Activated T-helper 1 cell treated with Interleukin-2 at 50 U/mL for 16 hours (primary cell): ENCODE data around the gene NET1.
"Not testable (repeated sequence)": the region's sequence is repeated elsewhere in the genome, so short reads cannot be mapped to it uniquely, and the experiment has no call there.

Experiments used
- DNase-seq: peaks from one replicate; pipeline ENCODE4 v3.0.0-alpha.2; 2020; ENCODE audit warnings: low read depth

NET1 gene

DNA sequence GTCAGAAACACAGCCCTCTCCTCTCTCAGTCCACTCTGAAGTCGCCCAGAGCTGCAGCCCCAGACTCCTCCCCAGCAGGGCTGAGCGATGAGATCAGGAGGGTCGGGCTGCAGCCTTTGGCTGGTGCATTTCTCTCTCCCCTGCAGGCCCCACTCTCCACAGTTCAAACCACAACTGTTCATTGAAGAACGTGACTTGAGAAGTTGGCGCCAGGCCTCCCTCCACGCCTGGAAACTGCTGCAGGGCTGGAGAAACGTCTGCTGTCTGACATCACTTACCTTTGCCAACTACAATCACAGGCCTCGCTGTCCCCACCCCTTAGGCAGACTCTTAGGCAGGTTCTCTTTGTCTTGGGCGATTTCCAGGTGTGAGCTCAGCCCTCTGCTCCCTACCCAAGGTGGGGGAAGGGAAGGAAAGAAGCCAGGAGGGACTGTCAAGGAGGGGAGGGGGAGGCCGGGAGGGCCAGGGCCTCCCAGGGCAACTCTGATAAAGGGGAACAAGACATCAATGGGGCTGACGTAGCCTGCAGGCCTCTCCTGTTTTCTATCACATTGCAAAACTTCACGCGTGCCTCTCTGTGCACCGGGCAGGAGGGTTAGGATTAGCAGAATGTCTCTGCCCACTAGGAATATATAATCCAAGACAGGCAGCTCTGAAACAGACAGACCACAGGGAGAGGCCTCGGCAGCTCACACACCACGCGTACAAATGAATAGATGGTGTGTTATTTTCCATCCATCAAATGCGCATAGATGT lies 54.3 kb downstream of the NET1 start:
- no peak for DNase-seq

DNA sequence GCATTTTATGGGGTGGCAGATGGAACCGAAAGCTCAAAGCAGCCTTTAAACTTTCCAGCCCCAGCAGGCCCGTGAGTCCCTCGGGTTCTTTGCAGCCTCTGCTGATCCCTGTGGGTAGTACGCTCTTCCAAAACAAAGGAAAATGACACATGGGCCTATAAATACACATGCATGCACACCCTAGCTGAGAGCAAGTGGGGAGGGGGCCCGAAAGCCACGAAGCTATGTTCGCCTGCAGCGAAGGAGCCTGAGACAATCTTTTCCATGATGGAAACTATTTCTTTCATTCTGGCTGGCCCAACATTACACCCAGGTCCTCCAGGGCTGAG lies 54.8 kb downstream of the NET1 start:
- DNase-seq = no peak

DNA sequence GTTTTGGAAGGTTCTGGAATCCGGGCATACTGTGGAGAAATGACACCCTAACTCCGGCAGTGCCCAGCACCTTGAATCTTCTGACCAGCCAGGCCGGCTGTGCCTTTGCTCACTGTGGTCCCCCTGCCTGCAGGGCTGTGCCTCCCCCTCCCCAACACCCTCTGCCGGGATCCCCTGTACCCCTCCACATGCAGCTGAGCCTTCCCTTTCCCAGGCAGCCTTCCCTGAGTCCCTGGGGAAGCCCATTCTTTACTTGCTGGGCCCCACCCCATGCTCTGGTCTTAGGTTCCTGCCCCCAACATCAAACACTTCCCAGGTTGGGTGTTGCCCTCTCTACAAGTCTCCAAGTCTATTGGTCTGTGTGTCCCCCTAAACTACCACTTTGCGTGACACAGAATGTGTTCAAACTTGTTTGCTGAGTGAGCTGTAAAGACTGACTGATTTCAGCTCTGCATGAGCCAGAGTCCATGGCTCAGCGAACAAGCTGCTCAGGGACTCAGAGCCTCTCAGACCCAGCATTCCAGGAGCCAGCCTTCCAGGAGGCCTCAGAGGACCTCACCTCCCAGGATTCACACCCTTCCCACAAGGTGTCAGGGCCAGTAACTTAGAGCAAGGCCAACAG lies 55.4 kb downstream of the NET1 start:
- DNase-seq = no peak

DNA sequence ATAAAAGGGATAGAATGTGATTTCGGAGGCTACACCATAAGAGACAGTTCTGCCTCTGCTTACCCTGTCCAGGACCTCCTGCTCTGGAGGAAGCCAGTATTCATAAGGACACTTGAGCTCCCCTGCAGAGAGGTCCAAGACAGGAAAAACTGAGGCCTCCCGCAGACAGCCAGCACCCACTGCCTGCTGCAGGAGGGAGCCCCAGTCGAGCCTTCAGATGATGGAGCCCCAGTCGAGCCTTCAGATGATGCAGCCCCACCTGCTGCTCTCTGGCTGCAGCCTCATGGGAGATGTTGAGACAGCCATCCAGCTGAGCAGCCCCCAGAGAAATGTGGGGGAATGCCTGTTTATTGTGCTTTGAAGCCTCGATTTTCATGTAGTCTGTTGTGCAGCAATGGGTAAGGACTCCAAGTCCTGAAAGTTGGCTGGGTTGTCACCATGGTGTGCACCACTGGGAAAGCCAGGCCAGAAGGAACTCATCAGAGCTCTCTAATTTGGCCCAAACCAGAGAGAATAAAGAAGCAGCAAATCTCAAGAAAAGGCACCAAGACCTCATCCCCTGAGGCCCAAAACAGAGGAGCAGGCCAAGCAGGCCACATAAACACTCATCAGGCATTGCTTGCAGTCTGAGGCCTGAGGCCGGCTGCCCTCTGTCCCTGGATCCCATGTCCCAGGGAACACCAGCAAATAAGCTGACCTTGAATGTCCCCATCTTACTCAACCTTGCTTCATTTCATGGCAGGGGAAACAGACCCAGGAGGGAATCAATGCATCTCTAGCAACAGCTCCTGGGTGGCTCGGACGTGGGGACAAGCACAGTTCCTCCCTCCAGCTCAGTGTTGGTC lies 56.1 kb downstream of the NET1 start:
- no peak for DNase-seq

DNA sequence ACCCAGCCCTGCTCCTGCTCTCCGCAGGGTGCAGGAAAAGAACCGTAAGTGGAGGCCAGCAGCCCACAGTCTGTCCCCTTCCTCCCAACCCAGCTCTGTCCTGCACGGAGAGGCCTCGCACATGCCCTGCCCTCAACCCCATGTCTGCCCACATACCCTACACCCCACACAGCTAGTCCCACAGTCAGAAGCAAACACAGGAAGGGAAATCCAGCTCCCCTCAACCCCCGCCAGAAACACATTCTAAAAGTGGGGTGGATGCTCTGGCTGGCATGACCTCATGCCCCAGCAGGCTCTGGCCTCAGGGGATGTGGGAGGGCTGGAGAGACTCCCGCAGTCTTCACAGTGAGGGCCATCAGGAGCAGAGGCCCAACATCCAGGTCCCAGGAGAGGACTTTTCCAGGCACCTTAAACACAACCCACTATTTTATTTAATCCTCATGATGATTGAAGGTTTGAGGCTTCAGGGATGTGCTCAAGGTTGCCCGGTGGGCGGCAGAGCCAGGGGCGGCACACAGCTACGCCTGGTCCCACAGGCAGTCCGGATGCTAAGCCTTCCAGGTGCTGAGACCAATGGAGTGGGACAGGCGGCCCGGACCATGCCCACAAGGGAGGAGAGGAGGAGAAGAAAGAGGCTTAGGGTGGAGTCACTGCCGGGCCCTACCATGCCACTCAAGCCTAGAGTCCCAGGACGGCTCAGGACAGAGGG lies 57.1 kb downstream of the NET1 start:
- no peak for DNase-seq

DNA sequence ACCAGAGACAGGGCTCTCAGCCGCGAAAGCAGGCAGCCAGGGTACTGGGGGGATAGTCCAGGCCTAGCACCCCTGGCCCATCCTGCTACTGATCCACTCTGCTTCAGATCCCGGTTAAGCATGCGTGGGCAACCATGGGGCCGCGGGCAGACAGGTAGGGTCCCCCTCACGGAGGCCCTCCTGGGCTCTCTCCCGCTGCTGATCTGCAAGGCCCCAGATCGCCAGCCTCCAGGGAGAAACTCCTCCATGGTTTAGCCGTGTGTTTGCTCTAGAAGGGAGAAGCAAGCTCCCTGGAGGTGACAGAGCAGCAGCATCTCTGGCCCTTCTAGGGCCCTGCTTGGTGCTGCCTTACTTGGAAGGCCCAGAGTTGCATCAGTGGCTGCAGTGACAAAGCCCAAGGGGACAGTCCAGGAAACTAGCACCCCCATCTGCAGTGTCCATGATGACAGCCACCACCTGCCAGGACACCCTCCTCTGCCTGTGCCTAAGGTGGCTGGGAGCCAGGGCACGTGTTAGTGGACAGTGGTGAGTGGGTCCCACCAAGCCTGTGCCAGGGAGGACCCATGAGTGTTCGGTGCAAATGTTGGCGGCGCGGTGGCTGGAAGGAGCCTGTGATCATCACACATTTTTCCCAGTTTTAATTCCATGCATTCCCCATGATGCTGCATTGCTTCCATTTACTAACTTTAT lies 57.9 kb downstream of the NET1 start:
- no peak for DNase-seq

DNA sequence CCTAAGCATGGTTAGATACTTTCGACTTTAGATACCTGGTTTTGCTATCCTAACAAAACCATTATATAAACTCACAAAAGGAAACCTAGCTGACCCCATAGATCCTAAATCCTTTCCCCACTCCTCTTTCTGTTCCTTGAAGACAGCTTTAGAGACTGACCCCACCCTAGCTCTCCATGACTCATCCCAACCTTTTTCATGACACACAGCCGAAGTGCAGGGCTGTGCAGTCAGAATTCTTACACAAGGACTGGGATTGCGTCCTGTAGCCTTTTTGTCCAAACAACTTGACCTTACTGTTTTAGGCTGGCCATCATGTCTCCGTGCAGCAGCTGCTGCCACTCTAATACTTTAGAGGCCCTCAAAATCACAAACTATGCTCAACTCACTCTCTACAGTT lies 62.3 kb downstream of the NET1 start:
- not testable (repeated sequence) for DNase-seq

DNA sequence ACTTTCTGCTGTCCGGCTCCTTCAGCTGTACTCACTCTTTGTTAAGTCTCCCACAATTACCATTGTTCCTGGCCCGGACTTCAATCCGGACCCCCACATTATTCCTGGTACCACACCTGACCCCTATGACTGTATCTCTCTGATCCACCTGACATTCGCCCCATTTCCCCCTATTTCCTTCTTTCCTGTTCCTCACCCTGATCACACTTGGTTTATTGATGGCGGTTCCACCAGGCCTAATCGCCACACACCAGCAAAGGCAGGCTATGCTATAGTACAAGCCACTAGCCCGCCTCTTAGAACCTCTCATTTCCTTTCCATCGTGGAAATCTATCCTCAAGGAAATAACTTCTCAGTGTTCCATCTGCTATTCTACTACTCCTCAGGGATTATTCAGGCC lies 62.7 kb downstream of the NET1 start:
- DNase-seq = not testable (repeated sequence)

DNA sequence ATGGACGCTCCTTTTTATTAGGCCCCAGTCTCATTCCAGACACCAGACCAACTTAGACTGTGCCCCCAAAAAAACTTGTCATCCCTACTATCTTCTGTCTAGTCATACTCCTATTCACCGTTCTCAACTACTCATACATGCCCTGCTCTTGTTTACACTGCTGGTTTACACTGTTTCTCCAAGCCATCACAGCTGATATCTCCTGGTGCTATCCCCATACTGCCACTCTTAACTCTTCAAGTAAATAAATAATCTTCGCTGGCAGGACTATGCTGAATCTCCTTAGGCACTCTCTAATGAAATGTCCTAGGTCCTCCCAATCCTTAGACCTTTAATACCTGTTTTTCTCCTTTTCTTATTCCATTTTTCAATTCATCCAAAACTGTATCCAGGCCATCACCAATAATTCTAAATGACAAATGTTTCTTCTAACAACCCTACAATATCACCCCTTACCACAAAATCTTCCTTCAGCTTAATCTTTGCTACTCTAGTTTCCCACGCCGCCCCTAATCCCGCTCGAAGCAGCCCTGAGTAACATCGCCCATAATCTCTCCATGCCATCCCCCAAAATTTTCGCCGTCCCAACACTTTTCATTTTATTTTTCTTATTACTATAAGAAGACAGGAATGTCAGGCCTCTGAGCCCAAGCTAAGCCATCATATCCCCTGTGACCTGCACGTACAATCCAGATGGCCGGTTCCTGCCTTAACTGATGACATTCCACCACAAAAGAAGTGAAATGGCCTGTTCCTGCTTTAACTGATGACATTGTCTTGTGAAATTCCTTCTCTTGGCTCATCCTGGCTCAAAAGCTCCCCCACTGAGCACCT lies 63.8 kb downstream of the NET1 start:
- not testable (repeated sequence) for DNase-seq

DNA sequence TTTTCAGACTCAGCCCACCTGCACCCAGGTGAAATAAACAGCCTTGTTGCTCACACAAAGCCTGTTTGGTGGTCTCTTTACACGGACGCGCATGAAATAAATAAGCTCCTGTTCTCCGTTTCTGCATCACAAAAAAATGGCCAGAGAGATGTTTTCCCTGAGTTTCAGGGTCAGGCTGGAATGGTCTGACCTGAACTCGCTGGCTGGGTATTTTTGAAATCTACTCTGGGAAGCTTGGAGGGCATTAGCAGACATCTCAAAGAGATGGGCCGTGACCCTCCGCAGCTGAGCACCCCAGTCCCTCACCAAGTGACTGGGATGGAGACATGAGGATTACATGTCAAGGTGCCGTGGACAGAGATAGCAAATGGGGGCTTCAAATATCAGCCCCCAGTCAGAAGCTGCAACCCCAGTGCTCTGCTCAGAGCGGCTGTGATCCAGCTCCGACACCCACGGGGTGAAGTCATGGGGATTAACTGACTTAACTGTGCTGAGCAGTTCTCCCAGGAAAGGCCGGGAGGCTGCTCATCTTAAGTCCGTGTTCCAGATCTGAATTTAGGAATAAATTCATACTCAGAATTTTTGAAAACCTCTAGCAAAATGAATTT lies 64.7 kb downstream of the NET1 start:
- DNase-seq = no peak

DNA sequence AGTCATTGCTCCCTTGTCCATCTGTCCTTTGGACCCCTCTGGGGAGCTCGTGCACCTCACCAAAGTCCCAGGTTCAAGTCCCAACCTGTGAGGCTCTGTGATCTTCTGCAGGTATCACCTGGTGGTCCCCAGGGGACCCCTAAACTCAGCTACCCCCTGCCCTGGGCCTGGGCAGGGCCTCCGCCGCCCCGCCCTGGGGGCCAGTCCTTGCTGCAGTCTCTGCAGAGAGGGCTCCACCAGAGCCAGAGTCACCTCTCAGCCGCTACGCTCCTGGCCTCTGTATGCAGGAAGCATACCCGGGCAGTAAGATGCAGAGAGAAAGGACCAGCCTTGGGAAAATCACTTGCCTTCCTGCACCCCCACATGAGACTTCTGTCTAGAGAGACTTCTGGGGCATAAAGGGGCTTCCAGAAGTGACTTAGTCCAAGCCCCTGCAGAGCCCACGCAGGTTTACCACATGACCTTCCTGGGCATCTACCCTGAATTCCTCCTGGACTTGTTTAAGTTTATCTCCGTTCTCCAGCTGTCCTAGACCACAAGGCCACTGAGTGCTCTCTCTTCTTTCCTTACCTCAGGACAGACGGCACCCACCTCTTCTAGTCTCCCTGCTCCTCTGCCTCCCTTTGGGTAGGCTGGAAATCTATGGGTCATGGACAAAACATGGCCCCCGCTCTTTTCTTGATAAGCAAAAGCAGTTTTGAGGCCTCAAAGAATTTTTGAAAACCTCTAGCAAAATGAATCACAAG lies 65.8 kb downstream of the NET1 start:
- DNase-seq = no peak

DNA sequence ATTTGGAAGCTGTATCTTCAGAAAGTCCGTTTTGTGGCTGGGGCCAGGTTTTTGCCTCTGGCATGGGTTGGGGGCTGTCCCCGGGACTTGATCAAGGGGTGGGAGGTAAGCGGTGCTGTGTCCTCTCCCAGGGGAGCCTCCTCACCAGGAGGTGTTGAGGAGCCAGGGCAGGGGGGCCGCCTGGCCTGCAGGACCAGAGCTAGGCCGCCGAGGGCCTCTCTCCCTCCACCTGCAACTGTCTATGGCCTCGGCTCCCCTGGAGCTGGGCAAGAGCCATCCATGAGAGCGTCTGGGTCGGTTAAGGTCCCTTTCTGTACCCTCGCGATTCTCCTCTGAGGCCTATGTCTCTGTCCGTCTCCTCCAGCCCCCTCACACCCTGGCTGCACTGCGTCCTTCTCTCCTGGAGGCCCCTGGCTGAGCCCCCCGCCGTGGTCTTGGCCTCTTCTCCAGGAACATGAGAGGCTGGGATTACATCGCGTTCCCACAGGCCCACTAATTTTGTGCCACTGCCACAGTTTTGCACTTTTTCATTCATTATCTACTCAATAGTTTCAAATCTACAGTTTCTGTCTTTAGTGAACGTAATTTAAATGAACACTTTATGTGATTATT lies 66.4 kb downstream of the NET1 start:
- DNase-seq = no peak

DNA sequence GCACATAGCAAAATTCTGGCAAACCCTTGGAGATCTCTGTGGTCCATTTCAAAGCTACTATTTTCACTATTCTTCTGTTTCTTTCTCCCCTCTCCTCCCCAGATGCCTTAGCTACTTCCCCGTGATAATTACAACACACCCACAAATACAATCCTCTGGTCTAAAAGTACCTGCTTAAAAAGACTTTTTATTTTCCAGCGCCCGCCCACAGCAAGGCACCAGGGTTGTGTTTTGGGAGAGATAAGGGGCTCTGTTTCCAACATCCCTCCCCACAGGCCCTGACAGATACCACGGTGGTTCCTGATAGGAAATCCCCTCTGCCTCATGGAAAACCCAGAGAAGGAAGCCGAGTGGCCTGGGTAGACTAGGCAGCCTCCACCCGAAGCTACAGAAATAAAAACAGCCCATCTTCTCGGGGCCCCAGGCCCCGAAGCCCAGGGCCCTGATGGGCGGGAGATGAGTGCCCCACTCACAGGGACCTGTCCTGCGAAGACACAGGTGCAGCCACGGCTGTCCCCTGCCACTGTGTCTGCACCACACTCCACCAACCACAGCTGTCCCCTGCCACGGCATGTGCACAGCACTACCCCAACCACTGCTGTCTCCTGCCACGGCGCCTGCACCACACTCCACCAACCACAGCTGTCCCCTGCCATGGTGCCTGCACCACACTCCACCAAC lies 67.3 kb downstream of the NET1 start:
- no peak for DNase-seq

DNA sequence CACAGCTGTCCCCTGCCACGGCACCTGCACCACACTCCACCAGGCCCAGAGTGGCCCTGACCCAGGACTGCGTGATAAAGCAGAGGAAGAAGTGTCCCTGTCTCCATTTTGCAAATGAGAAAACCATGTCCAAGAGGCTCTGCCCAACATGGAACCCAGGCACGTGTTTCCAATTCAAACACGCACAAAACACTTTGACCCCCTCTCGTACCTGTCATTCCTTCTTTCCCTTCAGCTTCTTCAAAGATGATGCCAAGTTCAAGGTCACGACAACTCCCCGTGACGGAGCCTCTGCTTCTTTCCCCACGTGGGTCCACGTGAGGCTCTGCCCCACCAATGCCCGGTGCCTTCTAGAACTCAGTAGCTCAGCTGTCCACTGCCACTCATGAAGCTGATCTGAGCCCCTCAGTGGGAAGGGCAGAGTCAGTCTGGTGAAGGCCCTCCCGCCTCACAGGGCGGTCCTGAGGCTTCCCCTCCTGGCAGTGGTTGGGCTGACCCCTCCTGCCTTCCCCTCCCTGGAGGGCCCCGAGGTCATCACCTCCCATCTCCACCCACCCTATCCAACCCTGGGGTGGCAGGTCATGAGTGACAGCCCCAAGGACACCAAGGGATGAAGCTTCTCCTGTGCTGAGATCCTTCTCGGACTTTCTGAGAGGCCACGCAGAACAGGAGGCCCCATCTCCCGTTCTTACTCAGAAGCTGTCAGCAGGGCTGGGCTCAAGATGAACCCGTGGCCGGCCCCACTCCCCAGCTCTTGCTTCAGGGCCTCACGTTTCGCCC lies 68.0 kb downstream of the NET1 start:
- DNase-seq = no peak

DNA sequence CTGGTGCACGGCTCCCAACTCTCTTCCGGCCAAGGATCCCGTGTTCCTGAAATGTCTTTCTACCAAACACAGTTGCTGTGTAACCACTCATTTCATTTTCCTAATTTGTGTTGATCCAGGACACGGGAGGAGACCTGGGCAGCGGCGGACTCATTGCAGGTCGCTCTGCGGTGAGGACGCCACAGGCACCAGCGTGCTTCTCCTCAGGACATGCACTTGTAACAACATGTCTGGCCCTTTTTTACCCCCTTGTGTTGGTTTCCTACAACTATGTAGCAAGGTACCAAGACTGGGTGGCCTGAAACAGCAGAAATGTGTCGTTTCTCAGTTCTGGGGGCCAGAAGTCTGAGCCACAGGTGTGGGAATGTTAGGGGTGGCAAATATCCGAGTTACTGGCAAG lies 68.8 kb downstream of the NET1 start:
- no peak for DNase-seq

DNA sequence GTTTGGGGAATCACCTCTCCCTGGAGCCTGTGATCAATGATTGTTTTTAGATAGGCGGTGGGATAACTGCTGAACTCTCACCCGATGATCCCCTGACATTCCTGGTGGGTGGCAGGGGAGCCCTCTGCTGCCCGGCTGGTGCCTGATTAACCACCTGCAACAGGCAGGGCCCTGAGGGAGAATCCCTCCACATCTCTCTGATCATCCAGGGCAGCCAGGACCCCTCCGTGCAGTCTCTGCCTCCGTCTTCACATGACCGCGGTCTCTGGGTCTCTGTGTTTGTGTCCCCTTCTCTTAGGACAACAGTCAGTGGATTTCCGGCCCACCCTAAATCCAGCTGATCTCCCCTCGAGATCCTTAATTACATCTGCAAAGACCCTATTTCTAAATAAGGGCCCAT lies 69.7 kb downstream of the NET1 start:
- no peak for DNase-seq

DNA sequence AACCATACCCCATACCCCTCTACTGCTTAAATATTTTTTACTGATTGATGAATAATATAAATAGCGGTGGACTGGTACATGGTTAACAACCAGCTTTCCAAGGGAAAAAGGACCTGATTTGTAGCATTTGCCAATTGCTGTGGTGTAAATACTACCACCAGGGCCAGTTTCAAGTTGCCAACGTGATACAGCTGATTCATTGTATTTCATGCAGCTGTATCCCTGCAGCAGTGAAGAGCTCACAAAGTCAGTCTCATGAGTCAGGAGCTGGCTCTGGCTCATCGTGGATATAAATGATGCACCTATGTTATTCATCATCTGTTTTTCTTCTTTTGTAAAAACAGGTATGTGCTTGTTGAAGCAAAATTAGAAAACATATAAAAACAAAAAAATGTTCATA lies 71.8 kb downstream of the NET1 start:
- no peak for DNase-seq

DNA sequence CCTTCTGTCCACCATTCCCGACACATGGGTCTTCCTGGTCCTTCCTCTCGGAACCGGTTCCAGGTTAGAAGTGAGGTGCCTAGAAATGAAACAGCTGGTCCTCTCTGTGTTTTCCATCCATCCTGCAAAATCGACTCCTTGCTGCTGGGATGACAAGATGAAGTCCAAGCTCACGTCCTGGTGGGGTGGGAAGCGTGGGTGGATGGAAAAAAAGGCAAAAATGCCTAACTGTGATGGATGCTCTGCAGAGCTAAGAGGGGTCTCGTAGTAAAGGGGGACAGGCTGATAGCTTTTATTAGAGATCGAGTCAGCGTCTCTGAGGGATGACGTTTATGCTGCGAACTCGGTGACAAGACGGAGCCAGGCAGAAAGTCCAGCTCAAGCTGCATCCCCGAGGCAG lies 72.9 kb downstream of the NET1 start:
- DNase-seq = no peak
